ELR (cell line): ENCODE results near the gene ZNF775.
"Not testable (repeated sequence)": the region's sequence is repeated elsewhere in the genome, so short reads cannot be mapped to it uniquely, and the experiment has no call there.

Source experiments
- DNase-seq: peaks from one replicate; pipeline ENCODE4 v3.0.0-alpha.2; 2015; ENCODE audit warnings: low read depth

The ZNF775 gene

DNA sequence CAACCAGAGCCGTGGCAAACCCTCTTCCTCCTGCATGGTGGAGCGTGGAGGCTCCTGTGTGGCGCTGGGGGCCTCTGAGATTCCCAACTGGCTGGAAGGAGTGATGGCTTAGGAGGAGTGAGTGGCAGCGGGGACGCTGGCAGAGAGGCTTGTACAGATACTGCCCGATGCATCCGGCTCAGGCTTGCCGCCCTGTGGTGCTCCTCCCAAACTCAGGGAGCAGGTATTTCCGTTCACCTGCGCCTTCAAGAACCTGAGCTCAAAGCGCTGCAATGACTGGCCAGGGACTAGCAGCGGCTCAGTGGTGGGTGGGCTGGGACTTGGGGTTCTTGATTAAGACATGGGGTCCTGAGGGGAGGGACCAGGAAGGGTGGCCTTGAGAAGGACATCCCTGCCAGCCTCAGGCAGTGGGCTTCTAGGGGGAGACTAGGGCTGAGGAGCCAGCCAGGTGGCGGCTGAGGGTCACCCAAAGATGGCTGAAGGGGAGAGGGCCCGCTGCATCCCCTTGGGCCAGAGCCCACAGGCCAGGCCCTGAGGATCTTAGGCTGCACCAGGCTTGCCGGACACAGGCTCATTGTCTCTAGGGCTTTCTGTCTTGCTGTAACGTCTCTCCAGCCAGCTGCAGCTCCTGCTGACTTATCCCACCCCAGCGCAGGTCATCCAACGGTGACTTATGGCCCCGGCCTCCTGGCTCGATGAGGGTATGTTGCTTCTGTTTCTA is 3.2 kb downstream of the ZNF775 start:
- DNase-seq: no peak

DNA sequence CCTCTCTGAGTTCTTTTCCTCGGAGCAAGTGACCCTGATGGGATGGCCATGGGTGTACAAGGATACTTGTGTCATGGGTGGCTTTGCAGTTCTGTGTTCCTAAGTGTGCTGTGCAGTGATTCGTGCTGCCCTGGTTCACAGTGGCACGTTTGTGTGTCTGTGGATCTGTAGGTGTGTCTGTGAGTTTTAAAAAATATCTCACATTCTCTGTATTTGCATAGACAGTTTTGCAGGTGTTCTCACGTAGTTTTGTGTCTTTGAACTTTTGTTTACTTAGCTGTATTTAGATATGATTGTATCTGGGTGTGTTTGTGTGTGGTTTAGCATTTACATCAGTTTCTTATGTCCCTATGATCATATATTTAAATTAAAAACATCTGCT is 3.7 kb downstream of the ZNF775 start:
- DNase-seq: no peak

DNA sequence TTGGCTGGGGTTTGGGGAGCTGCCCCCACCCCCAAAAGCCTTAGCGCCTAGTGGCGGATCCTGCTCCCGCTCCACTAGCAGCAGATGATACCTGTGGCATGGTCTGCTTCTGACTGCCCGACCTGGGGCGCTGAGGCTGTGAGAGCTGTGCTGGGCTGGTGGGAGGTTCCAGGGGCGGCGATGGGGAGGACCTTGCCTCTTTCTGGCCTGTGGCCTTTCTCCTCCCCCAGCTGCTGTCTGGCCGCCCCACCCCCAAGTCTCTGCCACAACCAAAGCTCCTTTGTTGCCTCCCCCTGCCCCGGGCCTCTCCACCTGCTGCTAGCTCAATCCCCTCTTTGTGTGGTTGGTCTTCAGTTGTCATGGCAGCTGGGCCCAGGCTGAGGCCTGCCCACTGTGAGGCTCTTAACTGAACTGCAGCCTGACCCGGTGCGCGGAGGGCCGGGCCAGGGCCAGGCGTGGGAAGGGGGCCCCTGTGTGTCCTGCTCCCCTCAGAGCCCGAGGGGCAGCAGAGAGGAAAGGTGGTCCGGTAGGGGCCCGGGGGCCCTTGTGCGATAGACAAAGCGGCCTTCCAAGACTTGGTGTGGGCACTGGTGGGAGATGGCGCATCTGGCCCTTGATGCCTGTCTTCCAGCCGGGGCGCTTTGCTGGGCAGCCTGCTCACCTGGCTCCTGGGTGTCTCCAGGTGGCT is 4.7 kb downstream of the ZNF775 start:
- no peak for DNase-seq

DNA sequence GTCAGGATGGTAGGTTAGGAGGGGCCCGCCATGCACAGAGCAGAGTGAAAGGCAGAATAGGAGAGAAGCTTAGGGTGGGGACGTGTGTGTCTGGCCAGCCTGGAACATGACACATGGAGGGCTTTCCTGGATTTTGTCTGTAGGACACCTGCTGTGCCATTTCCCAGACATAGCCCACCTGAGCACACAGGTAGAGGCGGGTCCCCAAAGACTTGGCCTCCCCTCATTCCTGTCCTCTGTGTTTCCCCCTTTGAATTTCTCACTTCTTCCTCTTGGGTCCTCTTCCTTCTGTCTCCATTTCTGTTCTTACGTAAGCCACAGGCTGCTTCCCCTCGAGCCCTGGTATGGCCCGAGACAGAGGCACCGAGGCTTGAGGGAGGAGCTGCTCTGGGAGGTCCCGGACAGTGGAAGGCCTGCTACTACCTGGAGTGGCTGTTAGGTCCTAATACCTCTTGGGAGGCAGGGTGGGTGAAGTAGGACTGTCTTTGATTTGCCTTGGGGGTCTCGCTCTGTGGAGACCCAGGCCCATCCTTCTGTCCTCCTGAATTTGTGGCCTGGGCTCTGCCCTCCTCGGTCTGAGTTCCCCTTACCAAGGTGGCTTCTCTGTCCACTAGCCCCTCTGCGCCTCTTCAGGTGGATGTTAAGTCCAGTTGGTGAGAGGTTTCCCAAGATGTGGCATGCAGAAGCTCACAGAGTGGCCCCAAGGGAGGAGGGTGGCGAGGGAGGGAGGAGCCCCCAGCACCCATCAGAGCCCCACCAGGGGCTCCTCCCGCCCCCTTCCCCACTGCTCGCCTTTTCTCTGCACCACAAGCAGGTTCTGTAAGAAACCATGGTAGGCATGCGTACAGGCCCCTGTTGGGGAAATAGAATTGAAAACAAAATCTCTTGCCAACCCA is 5.5 kb downstream of the ZNF775 start:
- no peak for DNase-seq

- no peak for DNase-seq
Observed at GRCh38 chr7:150385302-150385723, 6.2 kb downstream of the ZNF775 start.

DNA sequence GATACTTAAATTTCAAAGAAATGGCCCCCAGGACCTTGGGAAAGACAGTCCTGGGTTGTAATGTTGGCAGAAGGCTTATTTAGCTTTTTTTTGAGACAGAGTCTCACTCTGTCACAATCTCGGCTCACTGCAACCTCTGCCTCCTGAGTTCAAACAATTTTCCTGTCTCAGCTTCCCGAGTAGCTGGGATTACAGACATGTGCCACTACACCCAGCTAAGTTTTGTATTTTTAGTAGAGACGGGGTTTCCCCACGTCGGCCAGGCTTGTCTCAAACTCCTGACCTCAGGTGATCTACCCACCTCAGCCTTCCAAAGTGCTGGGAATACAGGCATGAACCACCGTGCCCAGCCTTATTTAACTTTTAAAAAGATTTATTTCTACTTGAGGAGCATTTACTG is 6.8 kb downstream of the ZNF775 start:
- not testable (repeated sequence) for DNase-seq

GRCh38 chr7:150388306-150388705 is 9.2 kb downstream of the ZNF775 start:
- no peak for DNase-seq

DNA sequence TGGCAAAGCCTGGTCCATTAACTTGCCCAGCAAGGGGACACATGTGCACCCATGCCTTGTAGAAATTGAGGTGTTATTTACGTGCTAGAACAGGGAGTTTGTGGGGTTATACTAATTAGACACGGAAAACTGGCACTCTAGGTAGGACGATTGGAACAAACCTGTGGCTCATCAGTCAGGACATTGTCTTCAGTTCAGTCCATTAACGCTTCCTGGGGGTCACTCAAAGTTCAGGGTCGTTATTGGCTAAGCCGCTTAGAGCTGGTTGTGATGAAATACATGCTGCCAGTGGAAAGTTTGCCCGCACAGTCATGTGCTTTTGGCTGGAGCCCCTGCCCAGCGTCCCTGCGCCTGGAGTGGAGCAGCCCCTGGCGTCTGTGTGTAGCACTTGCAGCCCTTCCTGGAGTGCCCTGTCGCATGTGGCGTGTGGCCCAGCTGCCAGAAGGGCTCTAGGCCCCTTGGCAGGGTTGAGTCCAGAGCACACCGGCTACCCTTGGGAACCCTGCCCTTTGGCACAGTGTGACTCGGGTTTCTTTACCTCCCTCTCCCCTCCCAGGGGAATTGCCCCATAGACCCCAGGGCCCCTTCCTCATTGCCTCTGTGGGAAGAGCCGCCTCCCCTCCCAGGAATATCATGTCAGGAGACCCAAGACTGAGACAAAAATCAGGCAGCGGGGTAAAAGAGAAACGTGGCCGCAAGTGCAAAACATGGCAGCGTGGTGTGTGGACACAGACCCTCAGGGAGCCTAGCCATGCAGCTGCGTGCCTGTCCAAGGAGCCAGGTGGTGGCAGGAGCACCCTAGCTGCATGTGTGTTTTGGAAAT is 9.8 kb downstream of the ZNF775 start:
- no peak for DNase-seq

GRCh38 chr7:150389532-150389816 is 10.3 kb downstream of the ZNF775 start:
- no peak for DNase-seq

DNA sequence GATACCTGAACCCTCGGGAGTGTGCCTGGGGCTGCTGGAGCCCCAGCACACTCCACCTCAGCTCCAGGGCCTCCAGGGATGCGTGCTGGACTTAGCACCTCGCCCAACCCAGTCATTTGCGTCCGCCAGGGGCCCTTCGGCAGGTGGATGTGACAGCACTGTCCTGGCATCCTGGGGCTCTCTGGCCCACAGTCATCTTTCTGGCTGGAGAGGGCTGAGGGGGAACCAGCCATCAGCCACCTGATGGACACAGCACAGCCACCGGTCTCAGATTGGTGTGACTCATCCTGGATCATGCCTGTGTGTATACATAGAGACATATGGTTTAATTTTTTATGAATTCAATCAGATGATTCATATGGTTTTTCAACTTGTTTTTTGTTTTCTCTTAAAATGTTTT is 11.1 kb downstream of the ZNF775 start:
- peak; percentile 80 for DNase-seq

GRCh38 chr7:150393325-150393724 is 14.2 kb downstream of the ZNF775 start:
- no peak for DNase-seq

GRCh38 chr7:150396426-150396825 is 17.3 kb downstream of the ZNF775 start:
- no peak for DNase-seq

DNA sequence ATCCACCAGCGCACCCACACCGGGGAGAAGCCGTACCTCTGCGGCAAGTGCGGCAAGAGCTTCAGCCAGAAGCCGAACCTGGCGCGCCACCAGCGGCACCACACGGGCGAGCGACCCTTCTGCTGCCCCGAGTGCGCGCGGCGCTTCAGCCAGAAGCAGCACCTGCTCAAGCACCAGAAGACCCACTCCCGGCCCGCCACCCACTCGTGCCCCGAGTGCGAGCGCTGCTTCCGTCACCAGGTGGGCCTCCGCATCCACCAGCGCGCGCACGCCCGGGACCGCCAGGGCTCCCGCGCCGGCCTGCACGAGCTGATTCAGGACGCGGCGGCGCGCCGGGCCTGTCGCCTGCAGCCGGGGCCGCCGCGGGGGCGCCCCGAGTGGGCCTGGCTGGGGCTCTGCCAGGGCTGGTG is 17.7 kb downstream of the ZNF775 start:
- DNase-seq: no peak

DNA sequence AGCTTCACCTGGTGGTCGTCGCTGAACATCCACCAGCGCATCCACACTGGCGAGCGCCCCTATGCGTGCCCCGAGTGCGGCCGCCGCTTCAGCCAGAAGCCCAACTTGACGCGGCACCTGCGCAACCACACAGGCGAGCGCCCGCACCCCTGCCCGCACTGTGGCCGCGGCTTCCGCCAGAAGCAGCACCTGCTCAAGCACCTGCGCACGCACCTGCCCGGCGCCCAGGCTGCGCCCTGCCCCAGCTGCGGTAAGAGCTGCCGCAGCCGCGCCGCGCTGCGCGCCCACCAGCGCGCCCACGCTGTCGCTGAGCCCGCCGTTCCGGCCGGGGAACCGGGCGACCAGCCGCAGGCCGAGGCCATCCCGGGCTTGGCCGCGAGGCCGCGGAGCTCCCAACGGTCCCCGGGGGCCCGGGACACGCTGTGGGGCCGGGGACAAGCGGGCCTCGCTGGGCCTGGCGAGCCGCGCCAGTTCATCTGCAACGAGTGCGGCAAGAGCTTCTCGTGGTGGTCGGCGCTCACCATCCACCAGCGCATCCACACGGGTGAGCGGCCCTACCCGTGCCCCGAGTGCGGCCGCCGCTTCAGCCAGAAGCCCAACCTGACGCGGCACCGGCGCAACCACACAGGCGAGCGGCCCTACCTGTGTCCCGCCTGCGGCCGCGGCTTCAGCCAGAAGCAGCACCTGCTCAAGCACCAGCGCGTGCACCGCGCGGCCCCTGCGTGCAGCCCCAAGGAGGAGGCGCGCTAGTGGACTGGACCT is 18.4 kb downstream of the ZNF775 start:
- no peak for DNase-seq

DNA sequence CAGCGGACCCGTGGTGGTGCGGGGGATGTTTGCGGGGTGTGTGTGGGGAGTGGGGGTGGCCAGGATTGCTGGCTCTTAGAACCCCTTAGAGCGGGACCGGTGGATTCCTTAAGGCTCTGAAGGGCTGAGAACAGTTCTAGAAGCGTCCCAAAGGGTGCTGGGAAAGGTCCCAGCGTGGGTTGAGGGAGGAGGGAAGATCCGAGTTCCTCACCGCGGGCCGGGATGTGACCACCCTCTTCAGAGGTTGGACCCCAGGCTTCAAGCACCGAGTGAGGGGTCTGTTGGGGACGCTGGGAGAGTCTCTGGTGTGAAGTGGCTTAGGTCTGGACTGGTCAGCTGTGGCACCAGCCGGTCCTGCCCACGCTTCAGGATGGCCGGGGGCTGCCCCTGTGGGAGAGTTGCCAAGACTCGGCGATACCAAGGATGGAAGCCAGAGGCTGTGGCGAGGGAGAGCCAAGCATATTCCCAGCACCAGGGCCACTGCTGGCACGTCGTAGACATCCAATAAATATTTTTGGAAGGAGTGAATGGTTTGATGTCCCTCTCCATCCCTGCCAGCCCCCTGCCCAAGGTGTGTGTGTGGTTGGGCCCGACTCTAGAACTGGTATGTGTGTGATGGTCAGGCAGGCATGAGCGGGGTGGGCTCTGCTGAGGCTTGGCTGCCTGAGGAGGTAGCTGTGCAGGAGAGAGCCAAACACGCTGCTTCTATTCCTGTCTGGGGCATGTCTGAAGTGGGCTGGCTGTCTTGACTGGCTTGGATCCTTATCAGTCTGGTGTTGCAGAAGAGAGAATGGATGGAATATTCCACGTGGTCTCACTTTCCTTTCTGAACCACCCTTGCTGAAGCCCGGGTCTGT is 19.2 kb downstream of the ZNF775 start:
- no peak for DNase-seq

- DNase-seq: no peak
Observed at GRCh38 chr7:150398965-150399320, 19.8 kb downstream of the ZNF775 start.

DNA sequence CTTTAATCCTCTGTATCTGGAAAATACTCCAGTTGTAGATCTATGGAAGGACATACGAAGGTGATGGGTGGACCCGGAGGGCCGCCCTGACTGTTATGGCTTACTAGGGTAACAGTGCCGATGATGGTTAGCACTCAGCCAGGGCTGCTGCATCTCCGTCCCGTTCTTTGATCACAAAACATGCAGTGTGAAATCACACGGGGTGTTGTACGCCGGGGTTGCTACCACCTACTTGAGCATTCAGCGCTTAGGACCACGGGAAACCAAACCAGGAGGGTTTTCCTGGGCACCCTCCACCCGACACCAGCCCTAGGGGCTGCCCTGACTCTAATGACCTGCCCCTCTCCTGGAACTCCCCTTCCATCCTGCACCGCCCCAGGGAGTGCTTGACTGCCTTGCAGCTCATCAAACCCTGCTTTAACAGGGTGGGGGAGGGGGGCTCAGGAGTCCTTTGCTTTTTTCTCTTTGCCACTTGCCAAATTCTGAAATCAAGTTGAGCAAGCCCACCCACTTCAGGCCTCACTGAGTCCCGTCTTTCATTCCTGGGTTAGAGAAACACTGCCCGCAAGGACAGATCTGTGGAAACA is 20.4 kb downstream of the ZNF775 start:
- no peak for DNase-seq

DNA sequence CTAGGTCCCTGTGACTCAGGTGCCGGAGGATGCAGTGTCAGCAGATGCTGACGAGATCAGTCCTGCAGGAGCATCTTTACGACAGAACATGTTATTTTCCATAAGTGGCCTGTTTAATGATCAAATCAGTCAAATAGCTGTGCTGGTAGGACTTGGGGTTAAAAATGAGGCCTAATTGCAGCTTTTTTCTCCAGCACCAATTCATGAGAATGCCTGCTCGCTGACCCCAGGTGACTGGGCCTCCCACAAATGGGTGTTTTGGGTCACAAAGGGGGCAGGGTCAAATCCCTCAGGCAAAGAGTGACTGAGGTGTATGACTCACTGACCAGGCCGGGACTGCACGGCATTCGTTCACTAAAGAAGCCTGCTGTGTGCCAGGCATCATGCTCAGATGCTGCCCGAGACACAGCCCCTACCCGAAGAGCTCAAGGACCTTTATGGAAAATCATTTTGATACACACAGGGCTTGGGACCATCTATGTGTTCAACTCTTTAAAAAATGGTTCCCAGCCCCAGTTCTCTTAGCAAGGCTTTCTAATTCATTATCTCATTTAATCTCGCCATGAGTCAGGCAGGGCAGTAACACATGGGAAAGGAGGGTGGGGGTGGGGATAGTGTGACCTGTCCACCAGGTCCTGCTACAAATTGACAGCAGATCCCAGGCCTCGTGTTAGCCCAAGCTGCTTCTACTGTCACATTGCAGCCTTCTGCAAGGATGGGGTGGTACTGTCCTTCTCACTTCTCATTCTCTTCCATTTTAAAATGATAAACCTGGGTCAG is 21.1 kb downstream of the ZNF775 start:
- peak; percentile 81 for DNase-seq

DNA sequence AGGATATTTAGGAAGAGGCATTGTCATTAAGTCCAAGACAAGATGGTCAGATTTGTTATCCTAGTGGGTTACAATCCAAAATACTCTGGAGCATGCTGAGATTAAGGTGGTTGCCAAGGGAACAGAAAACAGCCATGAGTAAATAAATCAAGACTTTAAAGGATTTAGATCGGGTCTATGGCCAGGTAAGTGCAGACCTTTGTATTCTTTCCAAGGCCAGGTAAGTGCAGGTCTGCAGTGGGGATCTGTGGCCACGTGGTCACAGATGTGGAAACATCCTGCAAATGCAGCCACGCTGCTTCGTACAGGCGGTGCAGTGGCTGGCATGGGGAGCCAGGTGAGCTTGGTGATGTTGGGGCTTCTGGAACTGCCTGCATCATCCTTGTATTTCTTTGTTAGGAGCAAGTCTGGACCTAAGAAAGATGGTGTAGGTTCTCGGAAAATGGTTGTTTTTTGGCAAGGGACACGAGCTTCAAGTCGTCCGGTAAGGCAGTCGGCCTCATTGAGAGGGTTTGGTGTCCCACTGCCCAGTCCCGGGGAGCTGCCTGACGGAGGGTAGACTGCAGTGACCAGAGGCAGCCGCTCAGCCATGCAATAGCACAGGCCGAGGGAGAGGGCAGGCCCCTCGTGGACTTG is 21.8 kb downstream of the ZNF775 start:
- DNase-seq: no peak
